ENCODE measurements around the gene PLEKHM2.
"Not testable (repeated sequence)": the region's sequence is repeated elsewhere in the genome, so short reads cannot be mapped to it uniquely, and the experiment has no call there.

Gene PLEKHM2

DNA sequence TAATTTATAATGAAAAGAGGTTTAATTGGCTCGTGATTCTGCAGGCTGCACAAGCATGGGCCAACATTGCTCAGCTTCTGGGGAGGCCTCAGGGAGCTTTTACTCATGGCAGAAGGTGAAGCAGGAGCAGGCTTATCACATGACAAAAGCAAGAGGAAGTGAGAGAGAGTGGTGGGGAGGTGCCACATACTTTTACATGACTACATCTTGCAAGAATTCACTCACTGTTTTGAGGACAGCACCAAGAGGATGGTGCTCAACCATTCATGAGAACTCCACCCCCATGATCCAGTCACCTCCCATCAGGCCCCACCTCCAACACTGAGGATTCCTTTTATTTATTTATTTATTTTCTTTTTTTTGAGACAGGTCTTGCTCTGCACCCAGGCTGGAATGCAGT, 5.5 kb upstream of the PLEKHM2 start:
- no peak for DNase-seq

DNA sequence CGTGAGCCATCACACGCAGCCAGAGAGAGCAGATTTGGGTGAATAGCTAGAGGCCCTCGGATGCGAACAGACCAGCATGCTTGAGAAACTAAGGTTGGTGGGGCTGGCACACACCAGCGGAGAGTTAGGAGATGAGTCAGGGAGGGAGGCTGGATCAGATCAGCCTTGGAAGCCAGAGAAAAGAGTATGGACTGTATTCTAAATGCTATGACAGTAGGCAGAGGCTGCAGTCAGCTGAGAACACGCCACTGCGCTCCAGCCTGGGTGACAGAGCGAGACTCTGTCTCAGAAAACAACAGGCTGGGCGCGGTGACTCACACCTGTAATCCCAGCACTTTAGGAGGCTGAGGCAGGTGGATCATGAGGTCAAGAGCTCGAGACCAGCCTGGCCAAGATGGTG, 4.0 kb upstream of the PLEKHM2 start:
- no peak for DNase-seq

DNA sequence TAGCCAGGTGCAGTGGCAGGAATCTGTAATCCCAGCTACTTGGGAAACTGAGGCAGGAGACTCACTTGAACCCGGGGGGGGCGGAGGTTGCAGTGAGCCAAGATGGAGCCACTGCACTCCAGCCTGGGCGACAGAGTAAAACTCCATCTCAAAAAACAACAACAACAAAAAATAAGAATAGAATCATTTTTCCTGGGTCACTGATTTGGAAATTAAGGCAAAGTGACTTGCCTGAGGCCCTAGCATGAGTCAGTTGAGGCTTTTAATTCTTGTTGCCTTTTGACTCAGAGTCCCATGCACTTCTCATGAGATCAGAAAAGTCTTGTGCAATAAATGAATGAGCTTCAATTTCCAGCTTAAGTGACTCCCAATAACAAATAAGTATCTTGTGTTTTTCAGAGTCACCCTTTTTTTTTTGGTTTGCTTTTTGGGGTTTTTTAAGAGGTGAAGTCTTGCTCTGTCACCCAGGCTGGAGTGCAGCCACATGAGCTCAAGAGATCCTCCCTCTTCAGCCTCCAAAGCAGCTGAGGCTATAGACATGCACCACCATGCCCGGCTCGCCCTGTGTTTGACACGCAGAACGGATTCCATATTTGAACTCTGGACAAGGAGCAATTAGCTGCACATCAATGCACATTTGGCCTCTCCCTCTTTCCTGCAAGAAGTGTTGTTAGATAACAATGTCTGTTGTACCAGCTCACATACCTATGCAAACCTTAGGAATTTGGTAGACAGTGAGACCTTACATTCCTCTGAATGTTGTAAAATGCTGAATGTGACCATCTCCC, 3.4 kb upstream of the PLEKHM2 start:
- no peak for DNase-seq

DNA sequence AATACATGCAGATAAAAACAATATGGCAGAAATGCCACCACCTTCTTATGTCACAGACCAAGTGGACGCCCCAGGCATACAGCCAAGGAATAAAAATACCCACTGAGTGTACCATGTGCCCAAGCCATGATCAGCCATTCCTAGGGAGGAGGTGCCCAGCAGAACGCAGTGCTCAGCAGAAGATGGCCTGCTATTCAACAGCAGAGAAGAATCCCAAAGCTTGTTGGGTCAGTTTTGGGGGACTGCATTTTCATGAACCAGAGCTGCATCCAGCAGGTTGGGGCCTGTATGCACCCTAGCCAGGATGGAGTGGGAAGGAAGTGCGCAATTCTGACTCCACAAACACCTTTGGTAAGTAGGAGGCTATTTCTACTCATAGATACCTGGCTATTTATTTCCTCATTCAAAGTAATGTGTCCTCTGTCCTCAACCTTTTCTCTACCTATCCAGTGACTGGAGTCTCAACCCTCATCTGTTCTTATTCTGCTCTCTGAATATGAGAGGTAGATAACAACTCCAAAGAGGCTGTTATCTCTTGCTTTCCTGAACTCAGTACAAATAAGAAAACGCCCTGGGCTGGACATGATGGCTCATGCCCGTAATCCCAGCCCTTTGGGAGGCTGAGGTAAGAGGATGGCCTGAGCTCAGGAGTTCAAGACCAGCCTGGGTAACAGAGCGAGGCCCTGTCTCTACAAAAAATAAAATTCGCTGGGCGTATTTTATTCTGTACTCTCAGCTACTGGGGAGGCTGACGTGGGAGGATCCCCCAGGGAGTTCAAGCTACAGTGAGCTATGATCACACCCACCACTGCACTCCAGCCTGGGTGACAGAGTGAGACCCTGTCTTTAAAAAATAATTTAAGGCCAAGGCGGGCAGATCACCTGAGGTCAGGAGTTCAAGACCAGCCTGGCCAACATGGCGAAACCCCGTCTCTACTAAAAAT, 2.5 kb upstream of the PLEKHM2 start:
- DNase-seq, result no peak

DNA sequence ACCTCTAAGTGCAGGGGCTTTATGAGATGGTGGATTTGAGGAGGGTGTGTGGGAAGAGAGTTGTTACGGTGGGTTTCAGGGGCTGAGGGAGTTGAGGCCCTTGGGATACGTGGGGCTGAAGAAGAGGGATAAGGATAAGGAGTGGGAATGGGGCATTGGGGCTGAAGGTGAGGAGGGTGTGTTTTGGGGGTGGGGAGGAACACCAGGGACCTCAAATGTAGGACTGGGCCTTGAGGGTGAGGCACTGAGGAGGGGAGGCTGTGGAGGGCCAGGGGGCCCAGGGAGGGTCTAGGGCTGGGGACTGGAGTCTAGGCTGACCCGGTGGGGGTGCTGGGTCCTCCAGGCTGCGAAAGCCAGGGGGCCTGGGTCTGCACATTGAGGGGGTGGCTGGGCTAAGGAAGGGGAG, 1.2 kb upstream of the PLEKHM2 start:
- DNase-seq, result no peak

DNA sequence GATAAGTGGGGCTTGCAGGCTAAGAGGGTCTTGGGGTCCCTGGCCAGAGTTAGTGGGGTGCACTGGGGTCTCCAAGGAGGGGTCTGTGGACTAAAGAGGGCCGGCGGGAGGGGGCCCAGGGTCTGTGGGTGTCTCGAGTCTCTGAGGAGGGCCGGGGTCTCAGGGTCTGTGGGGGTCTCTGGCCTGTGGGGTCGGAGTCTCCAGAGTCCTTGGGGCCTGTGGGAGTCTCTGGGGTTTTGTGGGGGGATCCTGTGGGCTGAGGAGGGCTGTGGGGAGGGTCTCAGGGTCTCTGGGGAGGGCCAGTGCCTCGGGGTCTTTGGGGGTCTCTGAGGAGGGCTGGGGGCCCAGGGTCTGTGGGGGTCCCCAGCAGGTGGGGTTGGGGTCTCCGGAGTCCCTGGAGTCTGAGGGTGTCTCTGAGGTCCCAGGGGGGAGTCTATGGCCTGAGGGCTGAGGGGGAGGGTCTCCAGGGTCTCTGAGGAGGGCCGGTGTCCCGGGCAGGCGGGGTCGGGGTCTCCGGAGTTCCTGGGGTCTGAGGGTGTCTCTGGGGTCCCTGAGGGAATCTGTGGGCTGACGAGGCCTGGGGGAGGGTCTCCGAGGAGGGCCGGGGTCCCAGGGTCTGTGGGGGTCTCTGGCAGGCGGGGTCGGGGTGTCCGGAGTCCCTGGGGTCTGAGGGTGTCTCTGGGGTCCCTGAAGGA, 628 bp upstream of the PLEKHM2 start:
- DNase-seq, result no peak

DNA sequence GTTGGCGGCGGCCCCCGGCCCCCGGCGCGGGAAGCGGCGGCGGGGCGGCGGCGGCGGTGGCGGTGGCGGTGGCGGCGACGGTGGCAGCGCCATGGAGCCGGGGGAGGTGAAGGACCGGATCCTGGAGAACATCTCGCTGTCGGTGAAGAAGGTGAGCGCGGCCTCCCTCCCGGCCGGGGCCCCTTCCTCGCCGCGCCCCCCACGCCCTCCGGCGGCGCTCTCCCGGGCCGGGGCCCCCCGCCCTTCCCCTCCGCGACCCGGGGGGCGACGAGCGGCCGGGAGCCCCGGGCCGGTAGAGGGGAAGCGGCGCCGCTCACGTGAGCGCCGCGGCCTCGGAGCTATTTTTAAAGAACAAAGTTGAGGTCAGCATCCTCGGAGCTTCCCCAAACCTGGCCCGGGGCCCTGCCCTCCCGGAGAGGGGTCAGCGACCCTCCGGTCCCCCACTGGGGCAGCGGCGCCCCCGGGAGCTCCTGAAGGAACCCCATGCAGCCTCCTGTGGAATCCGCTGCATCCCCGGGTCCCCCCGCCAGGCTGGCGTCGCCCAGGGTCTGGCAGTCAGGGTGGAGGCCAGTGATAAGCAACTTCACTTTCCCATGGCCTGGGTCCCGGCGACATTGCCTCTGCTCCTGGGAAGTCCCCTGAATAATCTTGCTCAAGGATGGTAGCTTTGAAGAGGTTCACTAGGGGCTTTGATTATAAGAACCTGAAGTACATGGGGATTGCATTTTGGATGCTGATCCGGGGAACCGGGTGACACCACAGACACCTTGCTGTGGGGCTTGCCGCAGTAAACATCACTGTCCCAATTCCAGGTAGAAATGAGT, 560 bp downstream of the PLEKHM2 start:
- peak; percentile 14 for DNase-seq

DNA sequence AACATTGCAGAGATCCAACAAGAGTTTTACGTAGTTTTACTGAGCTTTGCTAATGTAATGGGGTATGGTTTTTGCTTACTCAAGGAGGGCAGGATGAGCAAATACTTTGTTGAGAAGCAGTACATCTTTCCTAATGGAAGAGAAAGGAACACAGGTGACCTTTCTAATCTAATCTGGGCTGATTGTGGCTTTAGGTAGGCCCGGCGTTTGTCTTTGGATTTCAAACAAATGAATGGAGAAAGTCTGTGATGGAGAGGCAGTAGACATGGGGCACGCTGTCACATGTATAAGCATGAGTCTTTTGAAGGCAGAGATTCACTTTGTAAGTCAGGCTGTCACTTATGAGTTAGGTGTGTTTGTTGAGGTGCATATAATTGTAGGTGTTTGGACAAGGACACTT, 1.7 kb downstream of the PLEKHM2 start:
- no peak for DNase-seq

DNA sequence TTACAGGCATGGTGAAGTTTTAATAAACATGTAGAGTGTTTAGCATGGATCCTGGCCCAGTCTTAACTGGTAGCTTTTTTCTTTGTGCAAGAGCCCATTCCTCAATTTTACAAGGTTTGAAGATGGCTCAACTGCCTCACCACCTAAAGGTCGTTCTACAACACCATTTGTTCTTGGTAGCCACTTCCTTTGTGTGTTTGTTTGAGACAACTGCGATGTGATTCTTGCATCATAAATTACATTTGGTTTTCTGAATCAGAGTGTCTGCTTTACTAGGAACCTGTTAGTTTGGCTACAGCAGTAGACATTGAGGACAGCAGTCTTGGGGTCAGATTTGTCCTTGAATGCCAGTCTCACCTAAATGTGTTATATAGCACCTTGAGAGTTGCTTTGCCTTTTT, 3.3 kb downstream of the PLEKHM2 start:
- no peak for DNase-seq

DNA sequence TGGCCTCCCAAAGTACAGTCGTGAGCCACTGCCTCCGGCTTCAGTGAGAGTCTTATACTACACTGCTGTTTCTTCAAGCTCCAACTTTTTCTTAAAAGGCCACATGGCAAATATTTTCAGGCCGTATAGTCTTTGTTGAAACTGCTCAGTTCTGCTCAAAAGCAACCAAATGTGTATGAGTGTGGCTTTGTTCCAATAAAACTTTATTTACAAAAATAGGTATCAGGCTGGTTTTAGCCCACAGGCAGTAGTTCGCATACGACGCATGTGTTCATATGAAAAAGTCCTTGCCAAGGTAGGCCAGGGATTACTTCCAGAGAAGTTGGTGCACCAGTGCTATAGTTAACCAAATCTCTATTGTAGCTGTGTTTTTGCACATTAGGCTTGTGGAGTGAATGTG, 6.2 kb downstream of the PLEKHM2 start:
- no peak for DNase-seq

DNA sequence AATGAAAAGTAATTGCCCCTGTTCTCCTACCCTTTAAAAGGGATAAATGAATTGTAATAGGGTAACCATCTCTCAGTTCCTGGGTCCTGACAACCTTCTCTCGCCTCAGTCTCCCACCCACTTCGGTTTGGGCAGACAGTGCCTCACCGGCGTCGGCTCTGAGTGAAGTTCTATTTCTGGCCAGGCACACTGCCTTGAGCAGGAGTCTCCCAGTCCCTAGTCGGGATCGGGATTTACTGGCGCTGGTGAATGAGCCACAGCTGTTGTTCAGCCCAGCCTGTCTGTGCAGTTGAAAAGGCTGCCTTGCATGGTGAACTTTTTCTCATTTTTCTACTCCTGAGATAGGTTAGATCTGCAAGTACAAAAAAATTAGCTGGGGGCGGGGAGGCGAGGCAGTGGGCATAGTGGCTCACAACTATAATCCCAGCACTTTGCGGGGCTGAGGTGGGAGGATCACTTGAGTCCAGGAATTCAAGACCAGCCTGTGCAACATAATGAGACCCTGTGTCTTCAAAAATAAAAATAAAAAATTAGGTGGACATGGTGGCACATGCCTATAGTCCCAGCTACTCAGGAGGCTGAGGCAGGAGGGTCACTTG, 7.4 kb downstream of the PLEKHM2 start:
- no peak for DNase-seq

DNA sequence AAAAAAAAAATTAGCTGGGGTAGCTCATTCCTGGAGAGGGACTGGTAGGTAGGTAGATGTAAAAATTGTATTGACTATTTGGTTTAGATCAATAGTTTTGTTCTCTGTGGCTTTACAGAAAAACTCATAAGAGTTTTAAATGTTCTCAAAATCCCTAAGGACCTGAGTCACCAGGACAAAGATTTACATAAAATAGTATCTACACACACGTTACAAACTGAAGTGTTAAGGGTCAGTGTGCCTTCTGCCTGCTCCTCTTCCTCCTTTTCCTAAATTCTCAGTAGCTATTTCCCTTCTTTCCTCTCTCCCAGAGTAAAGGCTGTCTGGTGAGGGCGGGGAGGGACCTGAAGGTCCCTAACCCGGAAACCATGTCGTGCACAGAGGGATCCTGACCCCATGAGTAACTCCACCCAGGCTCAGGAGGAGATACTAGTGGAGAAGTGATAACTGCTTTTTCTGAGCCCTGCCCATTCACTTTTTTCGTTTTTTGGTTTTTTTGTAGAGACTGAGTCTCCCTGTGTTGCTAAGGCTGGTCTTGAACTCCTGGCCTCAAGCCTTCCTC, 8.1 kb downstream of the PLEKHM2 start:
- no peak for DNase-seq

DNA sequence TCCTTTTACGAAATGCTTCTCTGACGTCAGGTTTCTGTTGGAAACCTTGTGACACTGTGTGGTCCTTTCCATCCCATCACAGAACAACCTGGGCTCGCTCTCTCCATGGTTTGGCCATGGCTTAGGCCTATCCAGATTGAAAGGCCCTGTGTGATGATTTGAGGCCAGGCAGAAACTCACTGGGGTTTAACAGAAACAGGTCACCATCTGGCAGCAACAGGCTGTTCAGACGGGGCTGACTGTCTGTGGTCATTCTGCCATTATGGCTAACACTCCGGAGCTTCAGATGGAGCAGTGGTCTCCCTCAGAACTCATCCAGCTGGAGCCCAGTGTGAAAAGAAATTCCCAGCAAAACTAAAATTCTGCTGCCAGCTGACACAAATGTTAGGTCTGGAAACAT, 9.3 kb downstream of the PLEKHM2 start:
- no peak for DNase-seq

DNA sequence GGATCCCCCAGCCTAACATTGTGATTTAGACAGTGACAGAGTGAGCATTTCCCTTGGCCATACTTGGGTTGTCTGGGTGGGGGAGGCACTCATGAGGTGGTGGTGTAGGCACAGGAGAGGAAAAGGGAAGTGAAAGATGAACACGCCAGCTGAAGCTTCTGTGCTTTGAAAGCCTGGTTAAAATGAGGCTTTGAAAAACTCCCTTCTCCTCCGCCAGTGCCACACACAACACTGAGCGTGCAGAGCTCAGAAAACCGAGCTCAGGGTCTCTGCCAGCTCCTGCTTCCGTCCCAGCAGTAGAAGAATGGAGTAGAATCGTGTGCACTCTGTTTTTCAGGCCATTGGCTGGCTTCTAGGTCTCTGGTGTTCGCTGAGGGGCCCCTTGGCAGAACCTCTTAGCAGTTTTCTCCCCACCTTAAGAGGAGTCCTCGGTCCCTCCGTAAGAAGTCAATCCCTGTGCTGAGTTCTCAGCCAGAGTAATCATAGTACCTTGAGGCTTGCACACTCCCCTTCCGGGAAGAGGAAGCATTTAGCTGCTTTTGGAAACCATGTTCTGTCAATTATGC, 12.9 kb downstream of the PLEKHM2 start:
- no peak for DNase-seq

DNA sequence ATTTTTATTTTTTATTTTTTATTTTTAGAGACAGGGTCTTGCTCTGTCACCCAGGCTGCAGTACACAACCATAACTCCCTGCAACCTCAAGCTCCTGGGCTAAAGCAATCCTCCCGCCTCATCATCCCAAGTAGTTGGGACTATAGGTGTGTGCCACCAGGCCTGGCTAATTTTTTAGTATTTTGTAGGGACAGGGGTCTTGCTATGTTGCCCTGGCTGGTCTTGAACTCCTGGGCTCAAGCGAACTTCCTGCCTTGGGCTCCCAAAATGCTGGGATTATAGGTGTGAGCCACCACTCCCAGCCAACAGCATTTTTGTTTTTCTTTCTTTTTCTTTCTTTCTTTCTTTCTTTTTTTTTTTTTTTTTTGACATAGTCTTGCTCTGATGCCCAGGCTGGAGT, 14.1 kb downstream of the PLEKHM2 start:
- DNase-seq, result no peak

DNA sequence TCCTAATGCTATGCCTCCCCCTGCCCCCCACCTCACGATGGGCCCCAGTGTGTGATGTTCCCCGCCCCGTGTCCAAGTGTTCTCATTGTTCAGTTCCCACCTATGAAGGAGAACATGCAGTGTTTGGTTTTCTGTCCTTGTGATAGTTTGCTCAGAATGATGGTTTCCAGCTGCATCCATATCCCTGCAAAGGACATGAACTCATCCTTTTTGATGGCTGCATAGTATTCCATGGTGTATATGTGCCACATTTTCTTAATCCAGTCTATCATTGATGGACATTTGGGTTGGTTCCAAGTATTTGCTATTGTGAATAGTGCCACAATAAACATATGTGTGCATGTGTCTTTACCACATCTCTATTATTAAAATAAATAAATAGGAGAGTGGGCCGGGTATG, 15.2 kb downstream of the PLEKHM2 start:
- not testable (repeated sequence) for DNase-seq

DNA sequence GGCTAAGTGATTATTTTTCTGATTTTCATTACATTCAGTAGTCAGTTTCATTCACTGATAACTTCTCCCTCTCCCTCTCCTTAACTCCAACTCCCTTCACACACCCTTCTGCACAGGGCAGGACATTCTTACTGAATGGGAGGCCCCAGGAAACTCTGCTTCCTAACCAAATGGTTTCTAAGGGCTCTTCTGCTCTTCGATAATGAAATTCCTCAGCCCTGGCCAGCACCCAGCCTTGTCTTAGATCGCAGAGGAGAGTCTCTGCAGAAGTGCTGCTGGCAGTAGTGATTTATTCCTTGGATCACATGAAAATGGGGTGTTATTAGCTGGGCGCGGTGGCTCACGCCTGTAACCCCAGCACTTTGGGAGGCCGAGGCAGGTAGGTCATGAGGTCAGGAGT, 16.4 kb downstream of the PLEKHM2 start:
- DNase-seq, result no peak

DNA sequence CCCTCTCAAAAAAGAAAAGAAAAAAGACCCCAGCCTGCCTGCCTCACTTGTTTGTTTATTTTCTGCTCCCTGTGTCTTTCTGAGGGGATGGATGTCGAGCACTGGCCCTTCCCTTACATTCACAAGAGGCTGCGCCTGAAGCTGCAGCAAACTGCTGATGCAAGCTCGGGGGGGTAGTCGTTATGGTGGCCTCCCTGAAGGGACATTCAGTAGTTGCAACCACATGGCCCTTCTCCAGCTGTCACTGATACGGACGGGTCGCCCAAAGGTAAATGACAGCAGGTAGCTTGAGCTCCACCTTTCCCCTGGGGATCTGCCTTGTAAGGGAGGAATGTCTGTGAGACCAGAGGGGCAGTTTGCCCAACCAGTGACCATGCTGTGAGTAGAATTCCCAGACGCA, 17.7 kb downstream of the PLEKHM2 start:
- no peak for DNase-seq

DNA sequence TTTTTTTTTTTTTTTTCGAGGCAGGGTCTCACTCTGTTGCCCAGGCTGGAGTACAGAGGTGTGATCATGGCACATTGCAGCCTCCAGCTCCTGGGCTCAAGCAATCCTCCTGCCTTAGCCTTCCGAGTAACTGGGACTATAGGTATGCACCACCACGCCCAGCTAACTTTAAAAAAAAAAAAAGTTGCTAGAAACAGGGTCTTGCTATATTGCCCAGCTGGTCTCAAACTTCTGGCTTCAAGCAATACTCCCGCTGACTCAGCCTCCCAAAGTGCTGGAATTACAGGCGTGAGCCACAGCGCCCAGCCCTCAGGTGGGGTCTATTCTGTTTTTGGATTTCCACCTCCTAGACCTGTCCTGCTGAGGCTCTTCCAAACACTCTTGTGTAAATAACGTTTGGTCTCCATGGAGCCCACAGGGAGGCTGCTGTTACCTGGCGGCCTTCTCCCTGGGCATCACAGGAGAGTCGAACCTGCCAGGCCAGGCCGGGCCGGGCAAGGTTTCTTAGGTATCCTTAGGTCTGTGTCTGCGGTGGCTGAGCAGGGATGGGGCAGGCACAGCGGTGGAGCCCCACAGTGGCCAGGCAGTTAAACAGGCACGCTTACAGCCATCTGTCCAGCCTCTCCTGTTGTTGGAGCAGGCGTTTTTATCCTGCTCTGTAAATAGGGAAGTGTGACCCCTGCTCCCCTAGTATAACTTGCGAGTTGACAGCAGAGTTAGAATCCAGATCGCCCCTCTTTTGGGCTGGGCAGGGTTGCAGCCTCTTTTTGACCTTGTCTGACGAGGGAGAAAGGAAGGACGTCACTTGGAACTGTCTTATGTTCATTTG, 18.8 kb downstream of the PLEKHM2 start:
- no peak for DNase-seq

DNA sequence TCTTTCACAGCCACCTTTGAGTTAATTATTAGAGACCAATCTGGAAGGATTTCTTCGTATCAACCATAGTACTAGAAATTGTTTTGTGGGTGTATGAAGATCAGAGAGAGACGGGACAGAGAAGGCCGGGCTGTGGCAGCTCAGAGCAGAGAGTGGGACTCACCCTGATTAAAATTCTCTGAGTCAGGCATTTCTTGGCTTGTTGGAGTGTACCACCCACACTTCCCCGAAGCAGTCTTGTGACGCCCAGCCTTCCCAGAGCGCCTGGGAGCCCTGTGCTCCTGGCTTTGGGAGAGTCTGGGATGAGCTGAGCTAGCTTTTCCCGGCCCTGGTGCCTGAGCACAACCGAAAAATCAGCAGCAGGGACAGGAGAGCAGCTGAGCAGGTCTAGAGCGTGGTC, 19.4 kb downstream of the PLEKHM2 start:
- no peak for DNase-seq

Measured in DMS79 treated with DMSO at 0.1 percent for 48 hours (cell line).